GM21447 (cell line): ENCODE measurements around the gene BOD1.

Source experiments
- ATAC-seq: cut with Tn5 transposase; IDR thresholded peaks from one replicate; pipeline ENCODE4 v1.9.1; 2021; ENCODE audit not compliant: unreplicated experiment

The BOD1 gene

GRCh38 chr5:173581408-173582215 lies 34.8 kb downstream of the BOD1 start:
- peak; percentile 58 for ATAC-seq

- no peak for ATAC-seq
These were observed 37.4 kb downstream of the BOD1 start for GRCh38 chr5:173578947-173579615.

GRCh38 chr5:173577817-173578216 lies 38.6 kb downstream of the BOD1 start:
- no peak for ATAC-seq

- ATAC-seq, result no peak
These were observed 39.3 kb downstream of the BOD1 start for GRCh38 chr5:173577166-173577565.

- no peak for ATAC-seq
These were observed 40.5 kb downstream of the BOD1 start for GRCh38 chr5:173575985-173576384.

GRCh38 chr5:173574983-173575382 lies 41.5 kb downstream of the BOD1 start:
- no peak for ATAC-seq

- ATAC-seq, result peak; percentile 50
These were observed 43.1 kb downstream of the BOD1 start for GRCh38 chr5:173573126-173573960.

GRCh38 chr5:173572431-173573125 lies 43.9 kb downstream of the BOD1 start:
- ATAC-seq, result no peak

GRCh38 chr5:173570321-173571090 lies 45.9 kb downstream of the BOD1 start:
- ATAC-seq, result no peak

GRCh38 chr5:173568703-173569102 lies 47.7 kb downstream of the BOD1 start:
- no peak for ATAC-seq

- no peak for ATAC-seq
These were observed 48.3 kb downstream of the BOD1 start for GRCh38 chr5:173568128-173568527.

GRCh38 chr5:173567548-173567947 lies 48.9 kb downstream of the BOD1 start:
- no peak for ATAC-seq

GRCh38 chr5:173565491-173566072 lies 50.9 kb downstream of the BOD1 start:
- ATAC-seq, result no peak

GRCh38 chr5:173564106-173564505 lies 52.3 kb downstream of the BOD1 start:
- no peak for ATAC-seq

- ATAC-seq, result no peak
These were observed 53.2 kb downstream of the BOD1 start for GRCh38 chr5:173563246-173563645.

GRCh38 chr5:173562451-173562850 lies 54.0 kb downstream of the BOD1 start:
- ATAC-seq, result no peak
